K562 (cell line): Measurements from ENCODE around the gene SLAMF9. TPM values are rescaled to one million over a fixed set of nuclear protein-coding genes. Genes with fewer than 3 reads are reported as not detected.
A peak's percentile ranks its signal among the peaks of the same experiment; 100 is the strongest.

Experiments
- BHLHE40 ChIP-seq: IDR thresholded peaks from 2 replicates; pipeline ENCODE4 v1.6.1; 2011; ENCODE audit warnings: low read length, improper control_type of control experiment
- CBFB ChIP-seq: sonication (generic); formaldehyde crosslinking; IDR thresholded peaks from 2 replicates; pipeline ENCODE4 v1.4.0; 2020; ENCODE audit warnings: mild to moderate bottlenecking, missing genetic modification reagents
- EP400 ChIP-seq: fragments of 450-650 bp; IDR thresholded peaks from 2 replicates; pipeline ENCODE4 v1.6.1; 2017; ENCODE audit warnings: antibody characterized with exemption, mild to moderate bottlenecking, moderate library complexity
- GATAD2A ChIP-seq: fragments of 450-650 bp; IDR thresholded peaks from 2 replicates; pipeline ENCODE4 v1.6.1; 2017
- LCOR ChIP-seq: sonication (generic); formaldehyde crosslinking; IDR thresholded peaks from 2 replicates; pipeline ENCODE4 v1.8.0; 2022; ENCODE audit warnings: mild to moderate bottlenecking, missing genetic modification reagents
- MTA3 ChIP-seq: fragments of 450-650 bp; formaldehyde crosslinking; IDR thresholded peaks from 2 replicates; pipeline ENCODE4 v1.6.1; 2017; ENCODE audit warnings: mild to moderate bottlenecking, borderline replicate concordance
- MYNN ChIP-seq, 2 experiments: sonication (generic); formaldehyde crosslinking in 1 of 2; IDR thresholded peaks; 2 replicates each; pipeline versions ENCODE4 v1.5.0 to v1.6.1; 2016 to 2020; ENCODE audit warnings: antibody characterized with exemption in 1 of 2, missing genetic modification reagents in 1 of 2
- NEUROD1 ChIP-seq: fragments of 150-350 bp; IDR thresholded peaks from 2 replicates; pipeline ENCODE4 v1.6.1; 2014; ENCODE audit warnings: borderline replicate concordance, low read length, low read depth; ENCODE audit not compliant: partially characterized antibody
- SIN3A ChIP-seq, 2 experiments: fragments of 150-350 bp in 1 of 2; IDR thresholded peaks; 2 replicates each; pipeline ENCODE4 v1.6.1; 2011 to 2016; ENCODE audit warnings: borderline replicate concordance in 2 of 2, low read depth in 2 of 2, low read length in 2 of 2, mild to moderate bottlenecking in 2 of 2, moderate library complexity in 2 of 2; ENCODE audit not compliant: control insufficient read depth in 1 of 2
- TAF1 ChIP-seq: IDR thresholded peaks from 2 replicates; pipeline ENCODE4 v1.6.1; 2011; ENCODE audit warnings: mild to moderate bottlenecking, low read length, moderate library complexity; ENCODE audit not compliant: insufficient read depth, control insufficient read depth, severe bottlenecking; ENCODE audit errors: extremely low read depth
- TOE1 ChIP-seq, 2 experiments: fragments of 450-650 bp in 1 of 2; sonication (generic) in 1 of 2; formaldehyde crosslinking in 1 of 2; IDR thresholded peaks; 2 replicates each; pipeline versions ENCODE4 v1.7.1 to v1.8.0; 2016 to 2022; ENCODE audit warnings: borderline replicate concordance in 2 of 2, mild to moderate bottlenecking in 2 of 2, antibody characterized with exemption in 1 of 2, inconsistent platforms in 1 of 2, low read depth in 1 of 2, missing genetic modification reagents in 1 of 2, moderate library complexity in 1 of 2
- ZMIZ1 ChIP-seq, 2 experiments: fragments of 150-350 bp in 1 of 2; IDR thresholded peaks; 2 replicates each; pipeline ENCODE4 v1.6.1; 2012 to 2016; ENCODE audit warnings: low read depth in 2 of 2, low read length in 2 of 2, mild to moderate bottlenecking in 1 of 2, moderate library complexity in 1 of 2
- ZNF830 ChIP-seq: fragments of 250-450 bp; sonication (Bioruptor Pico); IDR thresholded peaks from 2 replicates; pipeline ENCODE4 v1.5.0; 2021; ENCODE audit warnings: mild to moderate bottlenecking
- polyA plus RNA-seq, 8 experiments: library from polyadenylated mRNA; depleted of rRNA in 4 of 8; stranded (reverse) in 5 of 8; unstranded in 3 of 8; fragments of >200 nt; fragmentation: Nextera tagmentation in 2 of 8; fragmentation: Illumina TruSeq in 1 of 8; extraction: Ambion mirVana in 2 of 8; extraction: Trizol in 1 of 8; gene quantifications; 2 replicates each; pipeline versions ENCODE4 v1.2.1 to v1.2.3, GENCODE V29; 2011 to 2014; ENCODE audit warnings: inconsistent platforms in 1 of 8, missing spikeins in 1 of 8
- total RNA-seq, 7 experiments: library from RNA; depleted of rRNA in 6 of 7; stranded (reverse); fragments of >200 nt in 6 of 7; fragmentation: Illumina TruSeq in 2 of 7; extraction: Trizol in 2 of 7; gene quantifications; 2 replicates each; pipeline versions ENCODE4 v1.2.1 to v1.2.3, GENCODE V29; 2011 to 2021; ENCODE audit warnings: low replicate concordance in 1 of 7
- TF ChIP-seq, protein P1 (sequence below), 2 experiments: fragments of 450-650 bp in 1 of 2; sonication (generic) in 1 of 2; formaldehyde crosslinking in 1 of 2; IDR thresholded peaks in 1 of 2; conservative IDR thresholded peaks in 1 of 2; 2 replicates each; pipeline versions ENCODE4 v1.6.1 to v1.8.1; 2016 to 2023; ENCODE audit warnings: mild to moderate bottlenecking in 2 of 2, moderate library complexity in 2 of 2, inconsistent platforms in 1 of 2, missing genetic modification reagents in 1 of 2

Gene SLAMF9
- total and polyA plus RNA-seq, 9 of the 15 experiments (the other 6 are each of a cell fraction or from before 2014, with no cell fraction given): 0.13 to 0.21 TPM; not detected in 7

DNA sequence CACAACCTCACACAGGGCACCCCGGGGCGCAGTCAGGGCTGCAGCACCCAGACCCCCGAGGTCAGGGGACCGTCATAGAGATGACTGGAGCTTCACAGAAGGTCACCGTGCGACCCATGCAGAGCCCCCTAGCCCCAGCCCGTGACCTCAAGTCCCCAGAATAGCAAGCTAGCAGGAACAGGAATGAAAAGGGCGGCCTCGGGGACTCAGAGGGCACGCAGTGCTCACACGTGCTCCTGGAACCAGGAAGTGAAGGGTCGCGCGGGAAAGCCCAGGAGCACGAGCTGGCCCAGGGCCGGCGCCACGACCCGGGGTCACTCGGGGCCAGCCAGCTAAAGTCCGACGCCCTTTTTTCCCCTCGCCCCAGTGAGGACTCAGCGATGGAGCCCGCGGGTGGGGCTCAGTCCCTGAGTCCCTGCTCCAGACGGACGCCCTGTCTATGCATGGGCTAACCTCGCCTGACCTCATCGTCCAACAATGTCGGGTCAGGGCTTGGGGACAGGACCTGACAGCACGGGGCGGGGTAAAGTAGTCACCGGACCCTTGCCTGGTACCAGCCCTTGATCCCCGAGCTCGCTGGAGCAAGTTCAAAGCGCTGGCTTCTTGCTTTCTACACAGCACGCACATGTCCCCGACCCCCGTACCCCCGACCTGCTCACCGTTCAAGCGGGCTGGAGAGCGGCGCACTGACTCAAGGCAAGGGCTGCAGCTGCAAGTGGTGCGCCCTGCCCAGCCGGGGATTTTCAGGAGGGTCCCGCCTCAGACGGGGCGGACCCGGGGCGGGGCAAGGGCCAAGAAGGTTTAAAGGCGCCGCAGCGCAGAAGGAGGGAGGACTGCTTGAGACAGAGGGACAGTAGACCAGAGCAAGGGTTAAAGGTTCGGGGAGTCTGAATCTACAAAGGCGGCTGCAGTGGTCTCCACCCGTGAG is 29.0 kb downstream of the SLAMF9 start, which contains the start of gene TAGLN2 (continued):
- TF ChIP-seq, protein P1, sequence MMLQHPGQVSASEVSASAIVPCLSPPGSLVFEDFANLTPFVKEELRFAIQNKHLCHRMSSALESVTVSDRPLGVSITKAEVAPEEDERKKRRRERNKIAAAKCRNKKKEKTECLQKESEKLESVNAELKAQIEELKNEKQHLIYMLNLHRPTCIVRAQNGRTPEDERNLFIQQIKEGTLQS (IDR thresholded peaks at IDR 0.05): peak; percentile 73
- TF ChIP-seq, protein P1 (CRISPR knock-in tag; conservative IDR thresholded peaks at IDR 0.05): no peak; the same call in none of the 2 replicates
- TF ChIP-seq EP400 (peak; percentile 95), LCOR (CRISPR knock-in tag) (peak; percentile 37), MYNN (IDR thresholded peaks at IDR 0.05) (peak; percentile 74; the same call in 1 of the 2 replicates), MYNN (CRISPR knock-in tag; IDR thresholded peaks at IDR 0.05) (no peak), CBFB (CRISPR knock-in tag) (0 out of 2 replicates have a peak, but pooled peaks have one; percentile 14), TAF1 (peak; percentile 98), GATAD2A (no peak), ZNF830 (CRISPR knock-in tag) (peak; percentile 53; the same call in 1 of the 2 replicates), SIN3A (IDR thresholded peaks at IDR 0.05; ENCODE audit: borderline replicate concordance in 2 of 2, control insufficient read depth in 1 of 2, low read depth in 2 of 2, low read length in 2 of 2) (0 out of 4 replicates have a peak, but pooled peaks of 1 of the 2 experiments have one; percentile 54), TOE1 (IDR thresholded peaks at IDR 0.05; ENCODE audit: borderline replicate concordance) (peak; percentile 93), TOE1 (CRISPR knock-in tag; IDR thresholded peaks at IDR 0.05; ENCODE audit: borderline replicate concordance, low read depth) (no peak), ZMIZ1 (IDR thresholded peaks at IDR 0.05; ENCODE audit: low read depth in 2 of 2, low read length in 2 of 2) (peak in 1 of 2 experiments; percentile 70; a peak in 1 of 4 replicates), NEUROD1 (peak; percentile 85), BHLHE40 (peak; percentile 75), MTA3 (peak; percentile 92)
